Retinal pigment epithelial cell (primary cell): Measurements from ENCODE around the gene TMEM108.

ENCODE experiments used
- DNase-seq: peaks from one replicate; pipeline ENCODE4 v3.0.0-alpha.2; 2010; ENCODE audit warnings: low read depth
- H3K4me3 ChIP-seq: 2 replicates; pipeline ENCODE4 v1.5.1; 2011; ENCODE audit warnings: mild to moderate bottlenecking, low read length, control low read depth, moderate library complexity
- CTCF ChIP-seq: conservative IDR thresholded peaks from 2 replicates; pipeline ENCODE4 v1.5.1; 2011; ENCODE audit warnings: low read depth, low read length, control low read depth, inconsistent platforms

The TMEM108 gene

DNA sequence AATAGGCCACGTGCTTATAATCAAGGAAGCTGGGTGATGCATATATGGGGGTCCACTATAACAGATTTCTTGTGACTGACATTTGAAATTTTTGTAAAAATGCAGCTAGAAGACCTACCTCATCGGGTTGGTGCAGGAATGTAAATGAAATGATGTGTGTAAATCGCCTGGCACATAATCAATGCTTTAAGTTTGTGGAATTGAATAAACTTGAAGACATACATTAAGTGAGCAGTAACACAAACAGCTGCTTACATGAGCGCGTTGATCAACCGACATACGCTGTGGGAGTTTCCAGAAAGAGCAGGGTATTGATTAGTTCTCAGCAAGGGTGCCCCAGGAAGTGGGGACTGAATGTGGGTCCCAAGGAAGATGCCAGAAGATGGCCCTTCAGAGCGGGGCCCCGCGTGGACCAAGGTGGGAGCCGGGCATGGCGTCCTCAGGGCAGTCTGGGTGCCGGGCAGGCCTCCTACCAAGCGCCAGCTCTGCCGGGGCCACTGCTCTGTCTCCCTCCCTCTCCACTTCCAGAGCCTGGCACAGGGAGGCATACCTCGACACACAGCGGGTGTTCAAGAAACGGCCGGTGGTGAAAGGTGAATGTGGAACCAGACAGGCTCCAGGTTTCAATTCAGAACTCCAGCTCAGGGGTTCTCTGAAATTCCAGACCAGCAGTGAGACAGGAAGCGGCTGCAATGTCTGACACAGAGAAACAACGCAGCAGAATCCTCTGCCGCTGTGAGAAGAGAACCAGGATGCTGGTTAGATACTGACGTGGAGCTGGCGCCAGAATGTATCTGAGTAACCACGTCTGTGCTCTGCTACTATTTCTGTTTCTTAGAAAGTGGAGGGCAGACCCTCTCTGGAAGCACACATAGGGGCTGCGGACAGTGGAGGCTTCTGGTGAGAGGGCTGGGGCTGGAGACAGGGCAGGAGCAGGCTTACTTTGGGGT, 374.3 kb downstream of the TMEM108 start:
- H3K4me3 ChIP-seq, result no peak overlapping the region
- TF ChIP-seq CTCF, result no peak
- DNase-seq, result no peak

DNA sequence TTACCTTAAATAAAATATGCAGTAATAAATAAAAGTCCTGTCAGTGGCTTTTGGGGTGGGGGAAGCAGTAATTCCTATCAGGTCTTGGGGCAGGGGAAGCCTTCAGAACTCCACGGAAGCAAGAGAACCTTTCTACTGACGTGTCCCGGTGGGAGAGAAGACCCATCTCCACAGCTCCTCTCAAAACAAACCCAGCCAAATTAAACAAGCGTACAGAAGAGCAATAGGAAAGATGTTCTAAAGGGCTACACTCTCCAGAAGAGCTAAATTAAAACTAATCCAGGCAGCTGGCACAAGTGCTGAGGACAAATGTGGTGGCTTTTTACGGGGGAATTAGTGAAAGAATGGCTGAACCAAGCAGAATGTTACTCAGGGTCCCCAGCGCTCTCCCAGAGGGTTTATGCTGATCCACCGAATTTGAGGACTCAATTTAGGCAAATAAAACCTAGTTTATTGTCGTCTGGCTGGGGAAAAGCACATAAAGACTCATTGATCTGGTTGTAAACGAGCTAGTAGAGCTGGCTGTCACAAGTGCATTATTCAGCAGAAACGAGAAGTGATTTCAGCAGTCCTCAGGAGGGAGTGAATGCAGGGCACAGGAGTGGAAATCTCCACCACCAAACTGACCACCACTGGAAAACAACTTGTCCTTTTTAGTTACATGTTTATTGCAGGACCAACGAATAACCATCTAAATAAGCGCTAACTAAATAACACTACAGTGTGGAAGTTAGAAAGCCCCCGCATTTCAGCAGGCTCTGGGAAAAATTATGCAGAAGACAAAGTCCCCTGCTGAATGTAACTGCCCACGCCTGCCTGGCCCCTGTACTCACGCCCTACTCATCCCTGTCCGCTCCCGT, 375.2 kb downstream of the TMEM108 start:
- DNase-seq, result no peak
- no peak for TF ChIP-seq CTCF
- no peak overlapping the region for H3K4me3 ChIP-seq

GRCh38 chr3:133414021-133414392, 375.8 kb downstream of the TMEM108 start:
- no peak for TF ChIP-seq CTCF
- DNase-seq, result no peak
- H3K4me3 ChIP-seq, result no peak overlapping the region

DNA sequence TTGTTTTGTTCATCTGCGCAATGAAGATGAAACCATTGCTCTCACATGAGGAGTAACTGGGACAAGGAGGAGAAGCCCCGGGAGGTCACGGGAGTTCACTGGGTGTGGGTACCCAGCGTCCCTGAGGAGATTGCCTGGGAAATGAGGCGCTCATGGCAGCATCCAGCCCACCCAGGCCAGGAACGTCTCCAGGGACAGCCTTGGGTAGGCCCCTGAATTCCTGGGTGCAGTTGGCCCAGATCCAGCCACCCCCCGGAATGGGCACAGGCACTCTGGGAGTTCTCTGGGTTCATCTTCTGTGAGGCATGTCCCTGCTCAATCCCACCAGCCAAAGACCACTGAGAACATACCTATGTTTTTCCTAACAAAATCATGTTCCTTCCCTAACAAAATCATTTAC, 380.2 kb downstream of the TMEM108 start:
- DNase-seq, result no peak
- no peak for TF ChIP-seq CTCF
- H3K4me3 ChIP-seq, result no peak overlapping the region

DNA sequence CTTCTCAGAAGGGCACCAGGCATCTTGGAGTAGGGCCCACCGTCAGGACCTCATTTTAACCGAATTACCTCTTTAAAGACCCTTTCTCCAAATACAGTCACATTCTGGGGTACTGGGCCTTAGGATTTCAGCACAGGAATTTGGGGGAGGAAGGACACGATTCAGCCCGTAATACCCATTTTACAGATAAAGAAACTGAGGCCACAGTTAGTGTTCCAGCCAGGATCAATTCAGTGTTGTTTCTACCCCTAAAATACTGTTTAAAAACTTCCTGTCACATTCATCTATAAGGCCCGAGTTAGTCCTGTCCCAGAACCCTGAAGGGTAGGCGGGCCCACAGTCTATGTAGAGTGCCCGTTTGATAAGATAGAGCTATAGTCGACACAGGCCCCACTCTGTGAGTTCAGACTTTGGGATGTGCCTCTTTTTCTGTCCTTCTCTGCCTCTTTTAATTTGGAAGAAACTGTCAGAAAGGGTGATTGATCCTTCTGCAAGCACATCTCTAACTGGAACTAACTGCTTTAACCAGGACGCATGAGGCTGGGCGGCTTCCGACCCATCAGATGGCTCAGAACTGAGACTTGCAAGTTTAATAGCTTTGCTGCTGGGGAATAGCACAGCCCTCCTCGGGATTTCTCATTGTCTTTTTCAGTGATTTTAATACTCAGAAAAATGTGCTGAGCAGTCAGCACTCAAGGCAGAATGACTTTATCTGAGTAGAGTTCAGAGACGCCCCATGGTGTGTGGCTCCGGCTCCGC, 381.1 kb downstream of the TMEM108 start:
- no peak for DNase-seq
- H3K4me3 ChIP-seq, result no peak overlapping the region
- no peak for TF ChIP-seq CTCF

GRCh38 chr3:133424937-133425869, 387.0 kb downstream of the TMEM108 start:
- H3K4me3 ChIP-seq, result no peak overlapping the region
- DNase-seq, result no peak
- no peak for TF ChIP-seq CTCF
